ENCODE measurements around the gene ERICH2.

DNA sequence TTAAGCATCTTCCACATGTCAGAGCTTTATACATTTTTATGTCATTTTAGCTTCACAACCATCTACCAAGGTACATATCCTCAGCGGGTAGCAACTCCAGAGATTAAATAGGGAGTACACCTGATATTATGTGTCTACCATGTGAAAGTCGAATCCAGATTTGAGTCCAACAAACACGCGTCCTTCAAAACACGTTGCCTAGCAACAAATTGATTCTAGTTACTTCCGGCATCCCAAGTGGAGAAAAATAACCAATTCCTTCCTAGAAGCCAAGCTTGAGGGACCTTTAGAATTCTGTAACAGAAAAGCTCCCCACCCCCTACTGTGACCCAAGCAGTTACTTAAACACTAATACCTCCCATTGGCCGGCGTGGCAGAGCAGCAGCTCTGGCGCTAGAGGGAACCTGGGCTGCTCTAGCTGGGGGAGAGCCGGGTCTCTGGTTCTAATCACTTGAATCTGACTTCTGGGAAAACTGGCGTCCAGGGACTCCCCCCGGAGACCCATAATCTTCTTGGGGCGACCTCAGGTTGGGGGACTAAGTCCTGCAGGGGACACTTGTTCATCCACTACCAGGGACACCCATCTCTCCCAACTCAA lies at the start of gene ERICH2:
- TF ChIP-seq YY1 (IDR thresholded peaks at IDR 0.05; ENCODE audit: insufficient read depth, insufficient read length) = no peak
- no peak for TF ChIP-seq ZNF274 (IDR thresholded peaks at IDR 0.05; ENCODE audit: low read depth, low read length)
